Panc1 (cell line): ENCODE results near the gene THADA. TPM values are rescaled to one million over a fixed set of nuclear protein-coding genes. Genes with fewer than 3 reads are reported as not detected.

Experiments
- ATAC-seq: fragments of 200-7000 bp; cut with Tn5 transposase; 2 replicates; pipeline ENCODE4 v1.9.1; 2020; ENCODE audit warnings: mild to moderate bottlenecking, moderate library complexity
- BruUV-seq: library from RNA; stranded (reverse); fragments of 400-500 nt; replicated peaks from 2 replicates; lab custom pipeline; 2021; lab: Mats Ljungman, UMichigan
- CTCF ChIA-PET: fragments of 300-600 bp; sonication (Branson Sonifier 250); formaldehyde crosslinking; loops from one replicate; lab custom pipeline; 2022; ENCODE audit warnings: antibody characterized with exemption; lab: Charles Lee
- POLR2A ChIA-PET: fragments of 300-600 bp; sonication (Branson Sonifier 250); formaldehyde crosslinking; loops from one replicate; lab custom pipeline; 2022; ENCODE audit warnings: antibody characterized with exemption; lab: Charles Lee
- DNase-seq: peaks from one replicate; pipeline ENCODE4 v3.0.0-alpha.2; 2010; ENCODE audit warnings: low read depth, low spot score
- H3K27ac ChIP-seq: 2 replicates; pipeline ENCODE4 v1.5.1; 2011; ENCODE audit warnings: mild to moderate bottlenecking, low read length, inconsistent platforms
- H3K27me3 ChIP-seq: fragments of 200-500 bp; sonication (Bioruptor generic); 2 replicates; pipeline ENCODE4 v1.6.0; 2014; ENCODE audit warnings: low read length, inconsistent platforms; ENCODE audit not compliant: control insufficient read depth, insufficient read depth
- H3K36me3 ChIP-seq: fragments of 200-500 bp; sonication (Bioruptor generic); 2 replicates; pipeline ENCODE4 v1.5.1; 2014; ENCODE audit warnings: inconsistent platforms, mild to moderate bottlenecking, low read length, moderate library complexity; ENCODE audit not compliant: control insufficient read depth, insufficient read depth
- H3K4me1 ChIP-seq: 2 replicates; pipeline ENCODE4 v1.5.1; 2011; ENCODE audit warnings: inconsistent platforms, mild to moderate bottlenecking, low read length, moderate library complexity; ENCODE audit not compliant: control insufficient read depth, insufficient read depth
- H3K4me3 ChIP-seq, 2 experiments: 2 replicates each; pipeline ENCODE4 v1.5.1; 2011 to 2012; ENCODE audit warnings: low read depth in 2 of 2, low read length in 2 of 2, mild to moderate bottlenecking in 2 of 2, inconsistent platforms in 1 of 2, moderate library complexity in 1 of 2
- H3K9me3 ChIP-seq: fragments of 200-500 bp; sonication (Bioruptor generic); 2 replicates; pipeline ENCODE4 v1.5.1; 2014; ENCODE audit warnings: low read depth, mild to moderate bottlenecking, inconsistent platforms, low read length, moderate library complexity; ENCODE audit not compliant: control insufficient read depth, insufficient read depth
- CTCF ChIP-seq: fragments of 450-650 bp; IDR thresholded peaks from 2 replicates; pipeline ENCODE4 v1.5.1; 2017; ENCODE audit warnings: mild to moderate bottlenecking
- POLR2AphosphoS5 ChIP-seq: IDR thresholded peaks from 2 replicates; pipeline ENCODE4 v1.6.1; 2012; ENCODE audit warnings: mild to moderate bottlenecking, low read depth, low read length, moderate library complexity
- REST ChIP-seq, 2 experiments: IDR thresholded peaks; 2 replicates each; pipeline ENCODE4 v1.6.1; 2011 to 2012; ENCODE audit warnings: low read depth in 2 of 2, control low read depth in 1 of 2, low read length in 1 of 2, mild to moderate bottlenecking in 1 of 2, moderate library complexity in 1 of 2; ENCODE audit not compliant: insufficient read depth in 1 of 2
- SIN3A ChIP-seq: IDR thresholded peaks from 2 replicates; pipeline ENCODE4 v1.6.1; 2012; ENCODE audit warnings: low read depth, mild to moderate bottlenecking, low read length, moderate library complexity, borderline replicate concordance; ENCODE audit not compliant: insufficient read depth
- TCF7L2 ChIP-seq: IDR thresholded peaks from 2 replicates; pipeline ENCODE4 v1.6.1; 2011; ENCODE audit warnings: mild to moderate bottlenecking, low read depth, low read length, inconsistent platforms
- in situ Hi-C: cut with HindIII; loops from 2 replicates; pipeline ENCODE4 v1.10.0; 2016; ENCODE audit warnings: low sequenced_read_pairs, low pct_unique_long_range_greater_than_20kb
- intact Hi-C: fragments of 100-400 bp; cut with micrococcal nuclease; formaldehyde crosslinking; loops from one replicate; pipeline ENCODE4 v1.10.0; 2022; ENCODE audit not compliant: unreplicated experiment
- total RNA-seq: library from RNA; stranded (reverse); gene quantifications from one replicate; pipeline ENCODE4 v1.2.1, GENCODE V29; 2021; ENCODE audit not compliant: unreplicated experiment

Gene THADA
- total RNA-seq, 1 experiment from 2014 or later: 37.2 TPM

GRCh38 chr2:43332653-43333052 lies 263.2 kb downstream of the THADA start:
- Histone ChIP-seq H3K4me3 (no peak overlapping the region), H3K36me3 (no peaks in the 10 kb centered on the region), H3K27me3 (no peaks in the 10 kb centered on the region), H3K4me1 (no peaks in the 10 kb centered on the region), H3K27ac (no peak overlapping the region), H3K9me3 (no peaks in the 10 kb centered on the region)
- ATAC-seq (no peak), DNase-seq (no peak)
- intact Hi-C loops (no loop called here), in situ Hi-C loops (no loop called here)
- no TSS peak for BruUV-seq
- TF ChIP-seq POLR2AphosphoS5 (no peak), CTCF (no peak), REST (IDR thresholded peaks at IDR 0.05; ENCODE audit: insufficient read depth in 1 of 2, low read depth in 2 of 2, low read length in 1 of 2) (no peak), TCF7L2 (no peak), SIN3A (no peak)
- POLR2A ChIA-PET: no interaction called here
- CTCF ChIA-PET: no interaction called here

- no peak for ATAC-seq
- Histone ChIP-seq H3K27ac (no peak overlapping the region), H3K9me3 (no peaks in the 10 kb centered on the region), H3K4me1 (no peaks in the 10 kb centered on the region), H3K4me3 (no peak overlapping the region), H3K36me3 (no peaks in the 10 kb centered on the region), H3K27me3 (no peaks in the 10 kb centered on the region)
- in situ Hi-C loops: no loop called here
- no TSS peak for BruUV-seq
- intact Hi-C loops: no loop called here
- no peak for DNase-seq
- CTCF ChIA-PET: no interaction called here
- POLR2A ChIA-PET: no interaction called here
- TF ChIP-seq POLR2AphosphoS5 (no peak), SIN3A (no peak), CTCF (no peak), TCF7L2 (no peak)
Measured at GRCh38 chr2:43331422-43331821, 264.4 kb downstream of the THADA start.

GRCh38 chr2:43329637-43330036 lies 266.2 kb downstream of the THADA start:
- BruUV-seq: no TSS peak
- Histone ChIP-seq H3K27ac (no peak overlapping the region), H3K27me3 (no peaks in the 10 kb centered on the region)

More at GRCh38 chr2:43329637-43330036, 266.2 kb downstream of the THADA start:
- intact Hi-C loops: no loop called here
- no peaks in the 10 kb centered on the region for H3K4me1 ChIP-seq
- POLR2A ChIA-PET: no interaction called here
- no peak overlapping the region for H3K4me3 ChIP-seq
- no peak for ATAC-seq
- no peak for TF ChIP-seq SIN3A
- CTCF ChIA-PET: no interaction called here
- no peaks in the 10 kb centered on the region for H3K36me3 ChIP-seq
- in situ Hi-C loops: no loop called here
- H3K9me3 ChIP-seq: no peaks in the 10 kb centered on the region
- no peak for DNase-seq
